SH-SY5Y (cell line): ENCODE results near the gene SDR42E2.

ENCODE experiments used
- GATA2 ChIP-seq: IDR thresholded peaks from 2 replicates; pipeline ENCODE4 v1.6.1; 2011; ENCODE audit warnings: mild to moderate bottlenecking, low read depth, low read length
- GATA3 ChIP-seq: IDR thresholded peaks from 2 replicates; pipeline ENCODE4 v1.6.1; 2011; ENCODE audit warnings: low read depth, mild to moderate bottlenecking, low read length, moderate library complexity

SDR42E2 gene

DNA sequence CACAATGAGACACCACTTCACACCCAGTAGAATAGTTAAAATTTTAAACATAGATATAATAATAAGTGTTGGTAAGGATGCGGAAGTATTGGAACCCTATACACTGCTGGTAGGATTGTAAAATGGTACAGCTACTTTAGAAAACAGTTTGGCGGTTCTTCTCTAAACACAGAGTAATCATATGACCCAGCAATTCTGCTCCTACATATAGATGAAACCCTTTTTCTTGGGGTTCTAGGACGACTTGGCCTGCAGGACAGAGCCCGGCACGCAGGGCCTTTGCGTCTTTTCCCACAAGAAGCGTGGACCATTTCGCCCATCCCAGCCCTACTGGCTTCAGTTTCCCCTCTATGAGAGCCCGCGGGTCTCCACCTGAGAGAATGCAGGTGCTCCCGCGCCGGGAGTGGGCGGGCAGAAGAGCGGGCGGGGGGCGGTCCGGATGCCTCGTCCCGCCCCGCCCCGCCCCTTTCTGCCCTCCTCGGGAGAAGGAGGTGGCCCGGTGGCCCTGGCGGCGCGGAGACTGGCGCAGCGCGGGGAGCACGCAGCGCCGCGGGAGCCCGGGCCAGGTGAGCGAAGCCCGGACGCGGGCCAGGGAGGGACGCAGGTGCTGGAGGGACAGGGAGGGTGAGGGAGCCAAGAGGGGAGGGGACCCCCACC is at the start of gene SDR42E2:
Gene SDR42E2 (plus strand): TSS at position 508 of the 657 bp plus-strand sequence. CDS start 3,077 bp downstream, outside the sequence.
- TF ChIP-seq GATA3 (no peak), GATA2 (no peak)

DNA sequence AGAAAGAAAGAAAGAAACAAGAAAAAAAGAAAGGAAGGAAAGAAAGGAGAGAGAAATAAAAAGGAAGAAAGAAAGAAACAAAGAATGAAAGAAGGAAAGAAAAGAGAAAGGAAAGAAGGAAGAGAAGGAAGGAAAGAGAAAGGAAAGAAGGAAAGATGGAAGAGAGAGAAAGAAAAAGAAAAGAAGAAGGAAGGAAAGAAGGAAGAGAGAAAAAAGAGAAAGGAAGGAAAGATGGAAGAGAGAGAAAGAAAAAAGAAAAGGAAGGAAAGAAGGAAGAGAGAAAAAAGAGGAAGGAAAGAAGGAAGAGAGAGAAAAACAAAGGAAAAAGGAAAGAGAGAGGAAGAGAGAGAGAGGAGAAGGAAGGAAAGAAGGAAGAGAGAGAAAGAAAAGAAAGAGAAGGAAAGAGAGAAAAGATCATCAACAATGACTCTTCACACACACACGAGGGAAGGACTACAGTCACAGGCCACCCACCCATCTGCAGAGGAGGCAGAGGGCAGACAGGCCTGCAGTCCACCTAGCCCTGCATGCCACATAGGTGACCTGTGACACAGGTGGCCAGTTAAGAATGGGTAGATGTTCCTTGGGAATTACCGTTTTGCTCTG is 46.1 kb upstream of the SDR42E2 start:
- TF ChIP-seq GATA3 (no peak), GATA2 (no peak)

DNA sequence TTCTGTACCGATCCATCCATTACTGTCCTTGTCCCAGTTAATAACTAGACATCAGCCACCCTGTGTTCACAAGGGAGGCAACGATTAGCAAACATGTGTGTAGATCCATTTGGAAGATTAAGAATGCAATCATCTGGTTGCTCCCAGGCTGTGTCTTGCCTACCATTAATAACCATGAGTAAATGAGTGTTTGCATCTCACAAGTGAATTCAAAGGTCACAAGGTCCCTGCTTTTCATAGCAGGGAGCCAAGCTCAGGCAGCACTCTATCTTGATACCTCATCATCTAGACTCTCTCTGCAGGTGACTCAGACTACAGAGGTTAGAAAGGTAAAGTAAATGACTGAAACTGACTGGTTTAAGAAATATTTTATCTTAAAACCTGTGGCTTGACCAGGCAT is 44.7 kb upstream of the SDR42E2 start:
- TF ChIP-seq GATA2 = peak; percentile 37; the same call in 1 of the 2 replicates
- no peak for TF ChIP-seq GATA3

DNA sequence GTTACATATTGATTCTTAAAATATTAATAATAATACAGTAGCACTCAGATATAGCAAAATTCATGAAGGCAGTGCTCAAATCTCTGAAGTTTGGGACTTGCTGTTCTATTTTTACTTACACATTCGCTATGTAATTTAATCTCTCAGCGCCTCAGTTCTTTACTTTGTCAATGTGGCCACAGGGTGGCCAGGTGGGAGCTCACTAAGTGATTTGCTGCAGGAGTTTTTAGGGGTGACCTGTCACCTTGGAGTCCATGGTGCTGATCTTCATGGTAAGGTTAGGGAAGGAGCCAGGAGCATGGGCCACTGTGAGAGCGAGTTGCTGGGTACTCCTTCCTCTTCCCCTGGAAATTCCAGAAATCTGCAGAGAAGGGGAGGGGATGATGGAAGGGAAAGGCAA is 41.9 kb upstream of the SDR42E2 start:
- TF ChIP-seq GATA2 (no peak), GATA3 (no peak)

DNA sequence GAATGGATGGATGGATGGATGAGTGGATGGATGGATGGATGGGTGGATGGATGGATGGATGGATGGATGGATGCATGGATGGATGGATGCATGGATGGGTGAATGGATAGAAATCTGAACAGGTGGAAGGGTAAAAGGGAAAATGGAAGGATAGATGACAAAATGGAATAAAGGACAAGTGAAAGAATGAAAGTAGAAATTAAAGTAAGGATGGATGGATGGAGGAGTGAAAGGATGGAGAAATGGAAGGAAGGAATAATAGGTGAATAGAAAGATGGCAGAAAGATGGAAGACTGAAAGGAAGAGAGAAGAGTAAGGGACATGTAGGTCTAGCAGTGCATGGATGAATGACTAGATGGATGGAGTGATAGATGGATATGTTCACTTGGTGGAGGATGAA is 40.1 kb upstream of the SDR42E2 start:
- no peak for TF ChIP-seq GATA3
- TF ChIP-seq GATA2 = no peak

DNA sequence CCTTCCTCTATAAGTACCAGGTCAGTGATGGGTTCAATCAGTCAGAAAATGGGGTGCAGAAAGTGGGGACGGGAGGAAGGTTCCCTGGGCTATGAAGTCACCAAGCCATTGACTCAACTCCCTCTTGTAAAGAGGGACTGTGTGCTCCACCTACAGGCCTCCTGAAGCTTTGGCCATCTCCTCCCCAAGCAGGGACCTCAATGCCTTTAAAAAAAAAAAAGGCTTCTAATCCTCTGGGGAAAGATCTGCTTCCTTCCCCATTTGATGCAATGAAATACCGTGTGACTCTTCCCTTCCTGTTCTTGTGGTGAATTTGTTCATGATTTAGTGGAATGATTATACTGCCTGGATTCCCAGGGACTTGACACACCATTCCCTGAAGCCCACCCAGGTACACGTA is 39.2 kb upstream of the SDR42E2 start:
- no peak for TF ChIP-seq GATA2
- no peak for TF ChIP-seq GATA3

DNA sequence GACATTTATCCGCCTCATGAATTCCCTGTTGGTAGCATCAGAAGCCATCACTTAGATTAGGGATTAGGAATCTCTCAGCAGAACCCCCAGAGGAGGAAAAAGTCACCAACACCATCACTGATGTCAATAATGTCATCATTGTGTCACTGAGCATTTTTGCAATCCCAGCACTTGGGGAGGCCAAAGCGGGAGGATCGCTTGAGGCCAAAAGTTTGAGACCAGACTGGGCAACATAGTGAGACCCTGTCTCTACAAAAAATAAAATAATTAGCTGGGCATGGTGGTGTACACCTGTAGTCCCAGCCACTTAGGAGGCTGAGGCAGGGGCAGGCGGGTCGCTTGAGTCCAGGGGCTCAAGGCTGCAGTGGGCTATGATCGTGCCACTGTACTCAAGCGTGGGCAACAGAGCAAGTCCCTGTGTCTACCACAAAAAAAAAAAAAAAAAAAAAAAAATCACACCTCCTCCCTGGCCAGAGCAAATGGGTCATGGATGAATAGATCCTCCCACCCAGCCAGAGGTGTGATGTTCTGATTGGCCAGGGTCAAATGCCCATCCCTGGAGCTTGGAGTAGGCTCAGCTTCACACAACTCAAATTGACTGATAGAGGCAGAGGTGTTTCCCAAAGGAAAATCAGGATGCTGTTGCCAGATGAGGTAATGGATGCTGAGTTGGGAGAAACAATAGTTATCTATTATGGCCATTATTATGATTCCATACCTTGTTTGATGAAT is 38.4 kb upstream of the SDR42E2 start:
- TF ChIP-seq GATA2 (no peak), GATA3 (no peak)

DNA sequence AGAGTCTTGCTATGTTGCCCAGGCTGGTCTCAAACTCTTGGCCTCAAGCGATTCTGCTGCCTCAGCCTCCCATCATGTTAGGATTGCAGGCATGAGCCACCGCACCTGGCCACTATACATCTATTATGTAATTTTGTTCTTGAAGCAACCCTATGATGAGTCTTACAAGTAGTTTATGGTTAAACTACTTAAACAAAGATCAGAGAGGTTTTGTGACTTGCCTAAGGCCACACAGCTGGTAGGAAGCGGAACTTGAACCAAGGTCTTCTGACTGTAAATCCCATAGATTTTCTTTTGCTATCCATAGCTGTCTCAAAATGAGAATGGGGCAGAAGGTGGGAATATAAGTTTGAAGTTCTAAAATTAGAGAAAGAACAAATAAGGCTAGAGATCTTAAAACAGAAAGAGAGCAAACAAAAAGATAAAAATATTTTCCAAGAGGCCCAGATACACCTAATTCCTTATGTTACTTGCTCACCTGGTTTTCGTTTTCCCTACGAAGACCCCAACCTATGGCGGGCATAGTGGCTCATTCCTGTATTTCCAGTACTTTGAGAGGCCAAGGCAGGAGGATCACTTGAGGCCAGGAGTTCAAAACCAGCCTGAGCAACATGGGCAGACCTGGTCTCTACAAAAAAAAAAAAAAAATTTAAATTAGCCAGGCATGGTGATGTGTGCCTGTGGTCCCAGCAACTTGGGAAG is 37.6 kb upstream of the SDR42E2 start:
- no peak for TF ChIP-seq GATA2
- no peak for TF ChIP-seq GATA3

DNA sequence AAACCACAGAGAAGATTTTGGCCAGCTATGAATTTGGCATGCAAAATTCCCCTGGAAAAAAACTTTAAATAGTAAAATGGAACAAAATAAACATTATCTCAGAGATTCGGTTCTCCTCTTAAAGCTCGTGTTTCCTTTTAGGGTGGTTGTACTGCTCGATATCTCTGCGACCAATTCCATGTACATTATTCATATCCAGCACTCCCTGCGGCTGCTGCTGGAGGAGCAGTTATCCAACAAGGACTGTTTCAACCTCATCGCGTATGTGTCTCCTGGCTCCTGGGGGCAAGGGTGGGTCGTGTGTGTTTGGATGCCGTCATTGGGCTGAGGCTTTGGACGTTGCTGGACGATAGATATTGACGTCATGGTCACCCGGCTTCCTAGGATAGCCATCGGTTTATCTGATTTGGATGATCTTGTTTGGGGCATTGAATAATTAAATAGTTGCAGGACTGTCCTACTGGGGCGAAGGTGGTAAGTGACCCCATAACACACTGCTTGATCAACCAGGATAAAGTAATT is 36.2 kb upstream of the SDR42E2 start:
- no peak for TF ChIP-seq GATA3
- no peak for TF ChIP-seq GATA2

DNA sequence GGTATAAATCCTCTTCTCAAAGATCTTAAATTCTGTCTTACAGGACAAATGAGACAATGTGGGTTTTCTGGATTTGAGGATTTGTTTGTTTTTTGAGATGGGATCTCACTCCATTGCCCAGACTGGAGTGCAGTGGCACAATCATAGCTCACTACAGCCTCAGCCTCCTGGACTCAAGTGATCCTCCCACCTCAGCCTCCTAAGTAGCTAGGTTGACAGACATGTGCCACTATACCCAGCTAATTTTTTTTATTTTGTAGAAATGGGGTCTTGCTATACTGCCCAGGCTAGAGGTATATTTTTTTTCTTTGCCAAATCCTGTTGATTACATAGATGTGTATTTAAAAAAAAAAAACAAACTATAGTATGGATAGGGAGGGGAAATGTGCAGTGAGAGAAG is 31.8 kb upstream of the SDR42E2 start:
- TF ChIP-seq GATA3 (no peak), GATA2 (no peak)

DNA sequence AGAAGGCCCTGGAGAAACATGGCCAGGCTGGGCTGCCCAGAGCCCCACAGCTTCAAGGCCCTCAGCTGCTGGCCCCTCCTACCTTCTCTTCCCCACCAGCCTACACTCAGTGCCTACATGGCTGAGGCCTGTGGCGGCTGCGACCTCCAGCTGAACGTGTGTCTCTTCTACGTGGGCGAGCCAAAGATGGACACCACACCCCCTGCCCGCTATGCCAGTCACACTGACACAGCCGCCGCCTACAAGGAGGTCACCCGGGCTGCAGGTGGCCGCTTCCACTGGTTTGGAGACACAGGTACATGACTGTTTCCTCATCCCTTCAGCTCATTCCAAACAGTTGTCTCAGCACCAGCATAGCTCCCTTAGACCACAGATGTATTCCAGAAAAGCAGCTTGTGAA is 29.5 kb upstream of the SDR42E2 start:
- no peak for TF ChIP-seq GATA2
- no peak for TF ChIP-seq GATA3

DNA sequence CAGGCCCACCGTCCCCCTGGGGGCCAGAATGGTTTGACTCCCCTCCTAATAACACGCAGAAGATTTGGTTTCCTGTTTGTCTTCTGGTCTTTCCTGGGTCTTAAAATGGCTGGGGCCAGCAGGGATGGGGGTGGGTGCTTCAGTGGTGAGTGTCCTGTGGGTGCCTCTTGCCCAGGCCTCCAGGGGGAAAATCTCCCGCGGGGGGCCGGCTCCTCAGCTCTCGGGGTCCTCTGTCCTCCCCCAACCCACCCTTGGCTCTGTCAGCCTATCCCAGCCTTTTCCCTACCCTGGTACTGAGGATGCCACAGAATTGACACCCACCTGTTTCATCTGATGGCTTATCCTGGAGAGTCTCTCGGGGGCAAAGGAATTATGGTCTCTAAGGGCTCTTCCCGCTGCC is 23.8 kb upstream of the SDR42E2 start:
- TF ChIP-seq GATA2 (no peak), GATA3 (no peak)

DNA sequence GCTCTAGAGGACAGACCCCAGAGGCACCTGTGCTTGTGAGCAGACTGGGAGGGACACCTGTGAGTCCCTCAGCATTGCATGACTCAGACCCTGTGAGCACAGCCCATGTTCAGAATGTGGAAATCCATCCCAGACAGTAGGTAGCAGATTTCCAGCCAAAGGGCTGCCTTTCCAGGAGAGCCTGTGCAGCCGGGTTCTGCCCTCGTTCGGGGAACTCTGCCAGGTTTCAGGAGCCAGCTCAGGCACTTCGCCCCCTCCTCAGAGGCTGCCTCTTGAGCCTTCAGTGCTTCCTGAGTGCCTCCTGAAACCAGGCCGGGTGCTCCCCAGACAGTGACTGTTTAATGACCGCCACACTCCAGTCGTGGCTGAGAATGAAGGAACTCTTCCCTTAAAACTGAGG is 23.3 kb upstream of the SDR42E2 start:
- TF ChIP-seq GATA3 = no peak
- no peak for TF ChIP-seq GATA2

DNA sequence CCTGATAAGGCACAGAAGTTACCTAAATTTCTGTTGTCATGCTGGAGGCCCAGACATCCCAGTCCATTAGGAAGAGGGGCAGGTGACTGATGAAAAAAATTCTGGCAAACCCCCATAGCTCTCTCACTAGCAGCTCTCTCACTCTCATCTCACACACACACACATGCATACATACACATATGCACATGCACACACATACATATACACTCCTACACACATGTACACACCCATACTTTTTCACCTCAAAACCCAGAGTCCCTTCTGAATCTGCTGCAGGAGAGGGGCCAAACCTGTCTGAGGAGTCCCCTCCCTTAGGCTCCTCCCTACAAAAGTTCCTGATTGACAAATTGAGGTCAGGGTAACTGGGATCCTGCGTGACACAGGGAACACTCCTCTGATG is 22.6 kb upstream of the SDR42E2 start:
- TF ChIP-seq GATA3 (no peak), GATA2 (no peak)
